Trophoblast cell (in vitro differentiated cells and primary cell): ENCODE measurements around the gene SMIM3.
"Not testable (repeated sequence)": the region's sequence is repeated elsewhere in the genome, so short reads cannot be mapped to it uniquely, and the experiment has no call there.

Experiments
- DNase-seq, 2 donors: peaks; one replicate each; pipeline ENCODE4 v3.0.0-alpha.2; 2016
- H2AFZ ChIP-seq: 2 replicates; pipeline ENCODE4 v1.6.1; 2013; ENCODE audit warnings: low read length, moderate library complexity, mild to moderate bottlenecking; ENCODE audit not compliant: insufficient read depth, poor library complexity
- H2AK5ac ChIP-seq: 2 replicates; pipeline ENCODE4 v1.6.1; 2013; ENCODE audit warnings: mild to moderate bottlenecking, low read length
- H2BK120ac ChIP-seq: 2 replicates; pipeline ENCODE4 v1.6.1; 2013; ENCODE audit warnings: low read length, mild to moderate bottlenecking, moderate library complexity; ENCODE audit not compliant: insufficient read depth, poor library complexity
- H2BK12ac ChIP-seq: 2 replicates; pipeline ENCODE4 v1.6.1; 2013; ENCODE audit warnings: mild to moderate bottlenecking, low read length, moderate library complexity
- H2BK5ac ChIP-seq: 2 replicates; pipeline ENCODE4 v1.6.1; 2013; ENCODE audit warnings: low read length, low read depth, moderate library complexity, mild to moderate bottlenecking; ENCODE audit not compliant: poor library complexity
- H3K14ac ChIP-seq: 2 replicates; pipeline ENCODE4 v1.6.1; 2013; ENCODE audit warnings: mild to moderate bottlenecking, low read length
- H3K18ac ChIP-seq: 2 replicates; pipeline ENCODE4 v1.6.1; 2013; ENCODE audit warnings: mild to moderate bottlenecking, low read length
- H3K23ac ChIP-seq: 2 replicates; pipeline ENCODE4 v1.6.1; 2013; ENCODE audit warnings: low read length
- H3K27ac ChIP-seq: 2 replicates; pipeline ENCODE4 v1.5.1; 2013; ENCODE audit warnings: low read depth, mild to moderate bottlenecking, inconsistent platforms, low read length, moderate library complexity
- H3K27me3 ChIP-seq: 2 replicates; pipeline ENCODE4 v1.6.1; 2013; ENCODE audit warnings: inconsistent platforms, mild to moderate bottlenecking, low read length, moderate library complexity; ENCODE audit not compliant: insufficient read depth
- H3K36me3 ChIP-seq, 2 experiments: 1 replicate in 1 of 2; 2 replicates in 1 of 2; pipeline ENCODE4 v1.6.1; 2013; ENCODE audit warnings: low read length in 2 of 2, mild to moderate bottlenecking in 2 of 2, moderate library complexity in 1 of 2; ENCODE audit not compliant: insufficient read depth in 2 of 2, control insufficient read depth in 1 of 2
- H3K4ac ChIP-seq: 2 replicates; pipeline ENCODE4 v1.6.1; 2013; ENCODE audit warnings: low read depth, mild to moderate bottlenecking, low read length, moderate library complexity
- H3K4me1 ChIP-seq, 2 experiments: 1 replicate in 1 of 2; 2 replicates in 1 of 2; pipeline ENCODE4 v1.6.1; 2013; ENCODE audit warnings: low read length in 2 of 2, mild to moderate bottlenecking in 2 of 2, moderate library complexity in 1 of 2; ENCODE audit not compliant: insufficient read depth in 2 of 2, control insufficient read depth in 1 of 2
- H3K4me2 ChIP-seq: 2 replicates; pipeline ENCODE4 v1.6.1; 2013; ENCODE audit warnings: inconsistent platforms, mild to moderate bottlenecking, low read length, moderate library complexity
- H3K4me3 ChIP-seq: 2 replicates; pipeline ENCODE4 v1.5.1; 2013; ENCODE audit warnings: mild to moderate bottlenecking, low read depth, low read length, inconsistent platforms
- H3K79me1 ChIP-seq: one replicate; pipeline ENCODE4 v1.6.1; 2013; ENCODE audit warnings: low read length
- H3K79me2 ChIP-seq: 2 replicates; pipeline ENCODE4 v1.6.1; 2013; ENCODE audit warnings: low read length, mild to moderate bottlenecking; ENCODE audit not compliant: control insufficient read depth, insufficient read depth, poor library complexity
- H3K9ac ChIP-seq: 2 replicates; pipeline ENCODE4 v1.6.1; 2013; ENCODE audit warnings: mild to moderate bottlenecking, low read length
- H3K9me3 ChIP-seq: 2 replicates; pipeline ENCODE4 v1.6.1; 2013; ENCODE audit warnings: low read depth, mild to moderate bottlenecking, control low read depth, inconsistent platforms, low read length; ENCODE audit not compliant: insufficient read depth
- H4K12ac ChIP-seq: 2 replicates; pipeline ENCODE4 v1.6.1; 2013; ENCODE audit warnings: low read depth, mild to moderate bottlenecking, low read length, moderate library complexity
- H4K8ac ChIP-seq: 2 replicates; pipeline ENCODE4 v1.6.1; 2013; ENCODE audit warnings: low read depth, mild to moderate bottlenecking, low read length, moderate library complexity
- H4K91ac ChIP-seq: one replicate; pipeline ENCODE4 v1.6.1; 2013; ENCODE audit warnings: low read depth, mild to moderate bottlenecking, low read length, moderate library complexity
- WGBS: extraction: QIAGEN DNeasy Blood & Tissue Kit; methylation state at CpG from one replicate; pipeline ENCODE4 v1.1.7; 2013; ENCODE audit warnings: missing lambda C conversion rate; ENCODE audit not compliant: insufficient read length, insufficient coverage; ENCODE audit errors: extremely low coverage; 5-methylcytosine and 5-hydroxymethylcytosine counted together

The SMIM3 gene

DNA sequence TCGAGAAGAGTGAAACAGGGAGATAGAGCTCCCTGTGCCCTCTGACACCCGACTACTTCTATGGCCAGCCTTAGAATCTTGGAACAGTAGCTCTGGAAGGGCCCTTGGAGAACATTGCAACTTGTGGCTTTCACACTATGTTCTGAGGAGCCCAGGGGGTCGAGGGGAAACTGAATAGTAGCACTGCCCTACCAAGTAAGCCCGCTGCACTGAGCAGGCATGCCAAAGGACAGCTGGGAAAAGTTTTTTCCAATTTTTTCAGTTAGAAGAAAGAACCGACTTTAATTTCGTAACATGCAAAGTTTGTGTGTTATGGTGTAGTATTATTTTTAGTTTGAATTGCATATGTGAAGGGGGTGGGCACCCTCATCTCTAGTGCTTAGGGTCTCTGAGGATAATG is 10.9 kb downstream of the SMIM3 start:
- no peak overlapping the region for H3K4me2 ChIP-seq
- no peak overlapping the region for H3K4me3 ChIP-seq
- H3K9me3 ChIP-seq = no peaks in the 10 kb centered on the region
- H3K9ac ChIP-seq = no peak overlapping the region
- H3K79me2 ChIP-seq = no peaks in the 10 kb centered on the region
- no peak overlapping the region for H2AFZ ChIP-seq
- no peak overlapping the region for H2AK5ac ChIP-seq
- no peaks in the 10 kb centered on the region for H3K27me3 ChIP-seq
- no CpG with 5 or more reads among the region's 6 CpGs for WGBS
- H3K23ac ChIP-seq = no peak overlapping the region
- H4K8ac ChIP-seq = no peak overlapping the region
- no peak overlapping the region for H2BK12ac ChIP-seq
- no peaks in the 10 kb centered on the region for H3K79me1 ChIP-seq
- DNase-seq = no peak
- H4K12ac ChIP-seq = no peak overlapping the region
- H3K4me1 ChIP-seq = peaks cover 0 to 3% of the 10 kb centered on the region in 2 experiments
- H3K27ac ChIP-seq = no peak overlapping the region
- no peak overlapping the region for H2BK120ac ChIP-seq
- H3K18ac ChIP-seq = no peak overlapping the region
- no peak overlapping the region for H3K14ac ChIP-seq
- H2BK5ac ChIP-seq = no peak overlapping the region
- H4K91ac ChIP-seq = no peak overlapping the region
- no peak overlapping the region for H3K4ac ChIP-seq
- H3K36me3 ChIP-seq = no peaks in the 10 kb centered on the region

DNA sequence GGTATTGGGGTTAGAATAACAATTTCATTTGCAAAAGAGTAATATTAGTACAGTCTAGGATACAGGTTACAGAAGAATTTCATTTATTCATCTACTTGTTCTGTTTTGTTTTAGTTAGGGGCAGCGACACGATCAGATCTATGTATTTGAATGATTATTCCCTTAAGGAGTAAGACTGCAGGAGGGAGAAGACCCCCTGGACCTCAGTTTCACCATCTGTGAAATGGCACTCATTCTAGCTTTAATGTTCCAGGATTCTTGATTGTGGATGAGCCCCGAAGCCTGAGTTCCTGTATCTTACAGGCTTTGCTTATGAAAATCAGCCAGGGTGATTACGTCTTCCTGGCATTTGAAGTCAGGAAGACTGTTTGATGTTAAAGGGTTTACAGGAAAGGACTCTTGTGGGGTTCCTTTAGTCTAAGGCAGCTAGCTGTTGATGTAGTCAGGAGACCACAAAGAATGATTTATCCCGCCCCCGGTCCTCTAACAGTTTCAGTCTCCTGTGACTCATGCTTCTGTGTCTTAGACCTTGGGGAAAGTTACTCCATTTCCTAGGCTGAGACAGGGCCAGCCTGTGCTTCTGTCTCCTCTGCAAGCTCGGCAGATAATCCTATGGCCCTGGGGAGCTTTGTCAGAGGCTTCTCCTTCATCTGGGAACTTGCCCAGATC is 11.5 kb downstream of the SMIM3 start:
- no peak overlapping the region for H2BK5ac ChIP-seq
- no peaks in the 10 kb centered on the region for H3K36me3 ChIP-seq
- H3K18ac ChIP-seq = no peak overlapping the region
- no peak overlapping the region for H3K23ac ChIP-seq
- H3K79me2 ChIP-seq = no peaks in the 10 kb centered on the region
- no peak overlapping the region for H3K9ac ChIP-seq
- no peak overlapping the region for H4K8ac ChIP-seq
- peaks cover 0 to 3% of the 10 kb centered on the region in 2 experiments for H3K4me1 ChIP-seq
- H2BK120ac ChIP-seq = no peak overlapping the region
- H2AK5ac ChIP-seq = no peak overlapping the region
- DNase-seq = peak; percentile 26 to 37
- no peak overlapping the region for H4K12ac ChIP-seq
- H4K91ac ChIP-seq = no peak overlapping the region
- peak overlapping the region; percentile 26 for H3K27ac ChIP-seq
- H3K27me3 ChIP-seq = no peaks in the 10 kb centered on the region
- no peak overlapping the region for H3K14ac ChIP-seq
- no peak overlapping the region for H3K4ac ChIP-seq
- no peak overlapping the region for H3K4me3 ChIP-seq
- H3K4me2 ChIP-seq = peak overlapping the region; percentile 10
- no peak overlapping the region for H2AFZ ChIP-seq
- no peaks in the 10 kb centered on the region for H3K9me3 ChIP-seq
- no peak overlapping the region for H2BK12ac ChIP-seq
- H3K79me1 ChIP-seq = no peaks in the 10 kb centered on the region
- WGBS = no CpG with 5 or more reads among the region's 7 CpGs

DNA sequence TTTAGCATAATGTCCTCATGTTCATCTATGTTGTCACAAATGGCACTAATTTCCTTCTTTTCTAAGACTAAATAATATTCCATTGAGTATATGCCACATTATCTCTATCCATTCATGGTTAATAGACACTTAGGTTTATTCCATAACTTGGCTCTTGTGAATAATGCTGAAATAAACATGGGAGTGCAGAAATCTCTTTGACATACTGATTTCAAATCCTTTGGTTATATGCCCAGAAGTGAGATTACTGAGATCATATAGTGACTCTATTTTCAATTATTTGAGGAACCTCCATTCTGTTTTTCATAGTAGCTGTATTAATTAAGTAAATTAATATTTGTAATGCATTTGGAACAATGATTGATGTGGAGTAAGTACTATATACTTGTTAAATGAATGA is 13.0 kb downstream of the SMIM3 start:
- Histone ChIP-seq H2BK5ac (no peak overlapping the region), H3K79me2 (no peaks in the 10 kb centered on the region), H3K4me1 (peaks cover 0 to 3% of the 10 kb centered on the region in 2 experiments), H2AFZ (no peak overlapping the region), H3K14ac (no peak overlapping the region), H3K79me1 (no peaks in the 10 kb centered on the region), H2AK5ac (no peak overlapping the region), H4K8ac (no peak overlapping the region), H4K91ac (no peak overlapping the region), H3K36me3 (no peaks in the 10 kb centered on the region), H3K9me3 (no peaks in the 10 kb centered on the region), H3K4me3 (no peak overlapping the region), H3K4me2 (no peak overlapping the region), H2BK120ac (no peak overlapping the region), H4K12ac (no peak overlapping the region), H3K9ac (no peak overlapping the region), H3K27ac (no peak overlapping the region), H3K18ac (no peak overlapping the region), H3K27me3 (no peaks in the 10 kb centered on the region), H3K23ac (no peak overlapping the region), H2BK12ac (no peak overlapping the region), H3K4ac (no peak overlapping the region)
- DNase-seq = no peak

DNA sequence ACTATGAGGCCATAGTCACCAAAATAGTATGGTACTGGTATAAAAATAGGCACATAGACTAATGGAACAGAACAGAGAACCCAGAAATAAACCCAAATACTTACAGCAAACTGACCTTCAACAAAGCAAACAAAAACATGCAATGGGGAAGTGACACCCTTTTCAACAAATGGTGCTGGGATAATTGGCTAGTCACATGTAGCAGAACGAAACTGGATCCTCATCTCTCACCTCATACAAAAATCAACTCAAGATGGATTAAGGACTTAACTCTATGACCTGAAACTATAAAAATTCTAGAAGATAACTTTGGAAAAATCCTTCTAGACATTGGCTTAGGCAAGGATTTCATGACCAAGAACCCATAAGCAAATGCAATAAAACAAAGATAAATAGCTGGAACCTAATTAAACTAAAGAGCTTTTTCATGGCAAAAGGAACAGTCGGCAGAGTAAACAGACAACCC is 14.9 kb downstream of the SMIM3 start:
- H2BK12ac ChIP-seq, H2AK5ac ChIP-seq, H3K14ac ChIP-seq, H2BK120ac ChIP-seq, H3K79me1 ChIP-seq, H3K9ac ChIP-seq, H3K4ac ChIP-seq, H3K36me3 ChIP-seq, H3K27ac ChIP-seq, H3K18ac ChIP-seq, H3K79me2 ChIP-seq, DNase-seq, H2AFZ ChIP-seq, H2BK5ac ChIP-seq, H4K12ac ChIP-seq, H3K23ac ChIP-seq, H3K4me2 ChIP-seq, H3K4me3 ChIP-seq, H4K8ac ChIP-seq, H4K91ac ChIP-seq, H3K4me1 ChIP-seq, H3K27me3 ChIP-seq, H3K9me3 ChIP-seq: not testable (repeated sequence)
- WGBS = no CpG with 5 or more reads among the region's 2 CpGs
